ENCODE data around the gene IL17RE.

DNA sequence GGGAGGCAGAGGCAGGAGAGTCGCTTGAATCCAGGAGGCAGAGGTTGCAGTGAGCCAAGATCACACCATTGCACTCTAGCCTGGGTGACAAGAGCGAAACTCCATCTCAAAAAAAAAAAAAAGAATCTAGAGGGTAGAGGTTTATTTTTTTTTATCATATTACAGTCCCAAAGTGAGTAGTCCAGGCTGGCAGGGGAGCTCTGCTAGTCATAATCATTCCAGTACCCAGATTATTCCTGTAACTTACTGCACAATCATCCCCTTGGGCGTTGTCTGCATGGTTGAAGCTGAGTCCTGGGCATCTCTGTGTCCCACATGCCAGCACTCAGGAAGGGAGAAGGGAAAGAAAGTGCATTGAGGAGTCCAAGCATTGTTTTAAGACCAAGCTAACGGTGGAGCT lies 39.5 kb downstream of the IL17RE start:
- TF ChIP-seq, protein P1, sequence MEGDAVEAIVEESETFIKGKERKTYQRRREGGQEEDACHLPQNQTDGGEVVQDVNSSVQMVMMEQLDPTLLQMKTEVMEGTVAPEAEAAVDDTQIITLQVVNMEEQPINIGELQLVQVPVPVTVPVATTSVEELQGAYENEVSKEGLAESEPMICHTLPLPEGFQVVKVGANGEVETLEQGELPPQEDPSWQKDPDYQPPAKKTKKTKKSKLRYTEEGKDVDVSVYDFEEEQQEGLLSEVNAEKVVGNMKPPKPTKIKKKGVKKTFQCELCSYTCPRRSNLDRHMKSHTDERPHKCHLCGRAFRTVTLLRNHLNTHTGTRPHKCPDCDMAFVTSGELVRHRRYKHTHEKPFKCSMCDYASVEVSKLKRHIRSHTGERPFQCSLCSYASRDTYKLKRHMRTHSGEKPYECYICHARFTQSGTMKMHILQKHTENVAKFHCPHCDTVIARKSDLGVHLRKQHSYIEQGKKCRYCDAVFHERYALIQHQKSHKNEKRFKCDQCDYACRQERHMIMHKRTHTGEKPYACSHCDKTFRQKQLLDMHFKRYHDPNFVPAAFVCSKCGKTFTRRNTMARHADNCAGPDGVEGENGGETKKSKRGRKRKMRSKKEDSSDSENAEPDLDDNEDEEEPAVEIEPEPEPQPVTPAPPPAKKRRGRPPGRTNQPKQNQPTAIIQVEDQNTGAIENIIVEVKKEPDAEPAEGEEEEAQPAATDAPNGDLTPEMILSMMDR (conservative IDR thresholded peaks at IDR 0.05 in 1 of 2, IDR thresholded peaks at IDR 0.05 in 1 of 2; ENCODE audit: low read depth in 1 of 2, low read length in 2 of 2) = no peak
- no peak for TF ChIP-seq EZH2 (IDR thresholded peaks at IDR 0.05; ENCODE audit: low read length, missing control alignments)

Data from fibroblast of lung (primary cell).